Psoas muscle (tissue), 8 donors: ENCODE results near the gene RFX3. TPM values are rescaled to one million over a fixed set of nuclear protein-coding genes. Genes with fewer than 3 reads are reported as not detected.

Source experiments
- ATAC-seq, 4 donors: fragments of 200-7000 bp; cut with Tn5 transposase; one replicate each; pipeline ENCODE4 v1.9.1; 2020; ENCODE audit warnings: moderate library complexity in 3 of 4, mild to moderate bottlenecking in 2 of 4
- DNase-seq, 2 donors: peaks; one replicate each; pipeline ENCODE4 v3.0.0-alpha.2; 2020
- H3K27ac ChIP-seq: fragments of 200-600 bp; one replicate; pipeline ENCODE4 v1.8.0; 2022
- H3K27me3 ChIP-seq, 3 donors: fragments of 200-600 bp in 1 of 3; one replicate each; pipeline versions ENCODE4 v1.6.1 to v1.8.0; 2013 to 2022; ENCODE audit warnings: low read length in 2 of 3, mild to moderate bottlenecking in 2 of 3, moderate library complexity in 1 of 3; ENCODE audit not compliant: insufficient read depth in 3 of 3
- H3K36me3 ChIP-seq, 2 donors: fragments of 200-600 bp in 1 of 2; one replicate each; pipeline versions ENCODE4 v1.6.1 to v1.8.0; 2013 to 2022; ENCODE audit warnings: low read depth in 1 of 2, mild to moderate bottlenecking in 1 of 2, moderate library complexity in 1 of 2; ENCODE audit not compliant: insufficient read depth in 1 of 2
- H3K4me1 ChIP-seq: fragments of 200-600 bp; one replicate; pipeline ENCODE4 v1.8.0; 2022
- H3K4me3 ChIP-seq: fragments of 200-600 bp; one replicate; pipeline ENCODE4 v1.8.0; 2022; ENCODE audit warnings: mild to moderate bottlenecking
- H3K9me3 ChIP-seq: fragments of 200-600 bp; one replicate; pipeline ENCODE4 v1.8.0; 2022
- WGBS, 3 donors: extraction: QIAGEN DNeasy Blood & Tissue Kit; methylation state at CpG; one replicate each; pipeline versions ENCODE4 v1.1.6 to v1.1.7; 2013; 5-methylcytosine and 5-hydroxymethylcytosine counted together
- intact Hi-C, 2 donors: fragments of 100-400 bp; cut with DNase I; formaldehyde crosslinking; loops; one replicate each; pipeline versions ENCODE4 v1.11.0 to v1.14.2; 2022
- polyA plus RNA-seq, 3 donors: library from polyadenylated mRNA; stranded (reverse); fragments of 200-250 nt; gene quantifications; one replicate each; pipeline ENCODE4 v1.2.3, GENCODE V29; 2013
- total RNA-seq, 4 donors: library from RNA; stranded (reverse); fragmentation: NEBNext Ultra II Directional in 2 of 4; extraction: Animal tissue kit (Norgen Biotek cat#: 25700) in 2 of 4; gene quantifications; one replicate each; pipeline versions ENCODE4 v1.2.1 to v1.2.4, GENCODE V29; 2021 to 2023
- TF ChIP-seq, protein P1 (sequence below): fragments of 200-600 bp; IDR thresholded peaks from one replicate; pipeline ENCODE4 v1.8.0; 2022; ENCODE audit warnings: antibody characterized with exemption
- donor health status: healthy with polysubstance abuse.
- donor health status: DM: no; HTN: no; CAD: no; lungs with moderate emphysema.
- donor health status: Bipolar disorder and iron deficiency.
- donor health status: healthy.
- donor health status: DM: yes; HTN: yes; CAD: no.
- donor health status: DM: no; HTN: no; CAD: no.
- donor health status: DM: no; HTN: no; CAD: no.
- donor health status: DM: yes; HTN: yes; CAD: no.

RFX3 gene
- total and polyA plus RNA-seq, 7 donors = 0.38 to 5.7 (median 2.8) TPM

DNA sequence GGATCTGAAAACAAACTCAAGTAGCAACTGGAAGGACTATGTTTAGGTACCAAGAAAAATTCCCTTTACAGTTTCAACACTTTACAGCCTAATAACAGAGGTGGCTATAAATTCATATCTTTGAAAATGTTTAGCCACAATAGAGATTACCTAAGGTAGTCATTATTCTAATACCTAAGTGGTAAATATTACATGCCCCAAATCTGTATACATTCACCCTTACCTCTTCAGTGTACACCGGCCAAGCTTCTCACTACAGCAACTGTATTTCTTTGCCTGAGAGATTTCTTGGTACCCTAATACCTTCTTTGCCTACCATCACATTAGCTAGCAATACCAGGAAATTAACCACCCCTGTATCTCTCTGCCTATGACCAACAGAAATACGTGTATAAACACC, 154.0 kb downstream of the RFX3 start:
- Histone ChIP-seq H3K27ac (no peak overlapping the region), H3K4me1 (peaks cover 6% of the 10 kb centered on the region), H3K4me3 (no peak overlapping the region), H3K9me3 (no peaks in the 10 kb centered on the region), H3K27me3 (no peaks in the 10 kb centered on the region), H3K36me3 (no peaks in the 10 kb centered on the region)
- DNase-seq = no peak
- intact Hi-C loops = no loop called here
- ATAC-seq = no peak
- 87 to 93% (median 89%) methylated on average over 2 of the region's 2 CpGs for WGBS, 3 donors
- TF ChIP-seq, protein P1, sequence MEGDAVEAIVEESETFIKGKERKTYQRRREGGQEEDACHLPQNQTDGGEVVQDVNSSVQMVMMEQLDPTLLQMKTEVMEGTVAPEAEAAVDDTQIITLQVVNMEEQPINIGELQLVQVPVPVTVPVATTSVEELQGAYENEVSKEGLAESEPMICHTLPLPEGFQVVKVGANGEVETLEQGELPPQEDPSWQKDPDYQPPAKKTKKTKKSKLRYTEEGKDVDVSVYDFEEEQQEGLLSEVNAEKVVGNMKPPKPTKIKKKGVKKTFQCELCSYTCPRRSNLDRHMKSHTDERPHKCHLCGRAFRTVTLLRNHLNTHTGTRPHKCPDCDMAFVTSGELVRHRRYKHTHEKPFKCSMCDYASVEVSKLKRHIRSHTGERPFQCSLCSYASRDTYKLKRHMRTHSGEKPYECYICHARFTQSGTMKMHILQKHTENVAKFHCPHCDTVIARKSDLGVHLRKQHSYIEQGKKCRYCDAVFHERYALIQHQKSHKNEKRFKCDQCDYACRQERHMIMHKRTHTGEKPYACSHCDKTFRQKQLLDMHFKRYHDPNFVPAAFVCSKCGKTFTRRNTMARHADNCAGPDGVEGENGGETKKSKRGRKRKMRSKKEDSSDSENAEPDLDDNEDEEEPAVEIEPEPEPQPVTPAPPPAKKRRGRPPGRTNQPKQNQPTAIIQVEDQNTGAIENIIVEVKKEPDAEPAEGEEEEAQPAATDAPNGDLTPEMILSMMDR = no peak

DNA sequence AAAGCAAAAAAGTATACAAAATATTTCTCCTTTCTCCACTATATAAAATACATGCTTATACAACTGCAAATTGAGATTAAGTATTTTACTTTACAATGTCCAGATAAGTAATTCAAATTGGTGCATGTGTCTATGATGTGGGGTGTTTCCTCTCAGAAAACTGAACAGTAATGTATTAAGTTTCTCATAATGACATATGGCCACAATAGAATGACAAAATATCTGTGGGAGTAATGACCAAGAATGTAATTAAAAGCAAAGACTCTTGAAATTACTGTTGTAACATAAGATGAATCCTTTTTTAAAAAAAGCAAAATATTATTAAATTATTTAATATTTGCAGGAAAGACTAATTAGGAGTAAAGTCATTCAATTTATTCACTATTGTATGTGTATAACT, 155.1 kb downstream of the RFX3 start:
- no peak overlapping the region for H3K27ac ChIP-seq
- DNase-seq (no peak), ATAC-seq (no peak)
- no peaks in the 10 kb centered on the region for H3K36me3 ChIP-seq
- H3K9me3 ChIP-seq = no peaks in the 10 kb centered on the region
- H3K4me1 ChIP-seq = peaks cover 6% of the 10 kb centered on the region
- TF ChIP-seq, protein P1 = no peak
- intact Hi-C loops = no loop called here
- no peaks in the 10 kb centered on the region for H3K27me3 ChIP-seq
- H3K4me3 ChIP-seq = no peak overlapping the region

DNA sequence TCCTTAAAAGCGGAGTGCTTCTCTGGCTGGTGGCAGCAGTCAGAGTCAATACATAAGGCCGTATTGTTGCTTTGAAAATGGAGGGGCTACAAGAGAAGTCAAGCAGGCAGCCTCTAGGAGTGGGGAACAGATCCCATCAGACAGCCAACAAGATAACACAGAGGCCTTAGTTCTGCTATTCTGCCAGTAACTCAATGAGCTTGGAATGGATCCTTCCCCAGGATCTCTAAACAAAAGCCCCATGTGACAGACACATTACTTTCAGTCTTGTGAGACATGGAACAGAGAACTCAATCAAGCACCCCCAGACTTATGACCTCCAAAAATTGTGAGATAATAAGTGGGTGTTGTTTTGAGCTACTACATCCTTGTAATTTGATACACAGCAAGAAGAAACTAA, 158.6 kb downstream of the RFX3 start:
- no peaks in the 10 kb centered on the region for H3K27me3 ChIP-seq
- no peaks in the 10 kb centered on the region for H3K36me3 ChIP-seq
- peaks cover 14% of the 10 kb centered on the region for H3K4me1 ChIP-seq
- ATAC-seq (no peak), DNase-seq (no peak)
- no peak overlapping the region for H3K27ac ChIP-seq
- no peaks in the 10 kb centered on the region for H3K9me3 ChIP-seq
- WGBS, 3 donors = 95 to 96% (median 95%) methylated on average over 2 of the region's 2 CpGs
- no peak overlapping the region for H3K4me3 ChIP-seq
- TF ChIP-seq, protein P1 = no peak
- intact Hi-C loops = no loop called here

DNA sequence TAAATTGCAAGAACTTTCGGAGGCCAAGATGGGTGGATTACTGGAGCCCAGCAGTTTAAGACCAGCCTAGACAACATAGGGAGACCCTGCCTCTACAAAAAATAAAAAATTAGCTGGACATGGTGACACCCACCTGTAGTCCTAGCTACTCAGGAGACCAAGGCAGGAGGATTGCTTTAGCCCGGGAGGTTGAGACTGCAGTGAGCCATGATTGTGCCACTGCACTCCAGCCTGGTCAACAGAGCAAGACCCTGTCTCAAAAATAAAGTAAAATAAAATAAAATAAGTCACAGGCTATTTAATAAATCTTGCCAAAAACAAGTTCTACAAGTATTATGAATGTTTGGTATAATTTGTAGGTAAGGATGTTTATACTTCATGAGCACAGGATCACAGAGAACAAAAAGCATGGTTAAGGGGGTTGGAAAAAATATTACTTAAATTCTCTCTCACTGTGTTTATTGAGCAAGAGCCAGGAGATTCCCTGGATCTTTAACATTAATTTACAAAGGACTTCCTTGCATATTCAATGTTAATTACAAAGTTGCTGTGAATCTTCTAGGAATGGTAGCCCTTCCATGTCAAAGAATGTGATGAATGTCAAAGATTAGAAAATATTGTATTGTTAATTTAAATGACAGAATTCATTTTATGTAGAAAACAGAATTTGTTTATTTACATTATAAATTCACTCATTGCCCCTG, 164.0 kb downstream of the RFX3 start:
- DNase-seq (no peak), ATAC-seq (no peak)
- Histone ChIP-seq H3K27me3 (no peaks in the 10 kb centered on the region), H3K36me3 (no peaks in the 10 kb centered on the region), H3K4me1 (peaks cover 15% of the 10 kb centered on the region), H3K4me3 (no peak overlapping the region), H3K9me3 (no peaks in the 10 kb centered on the region), H3K27ac (no peak overlapping the region)
- TF ChIP-seq, protein P1 = no peak
- intact Hi-C loops = no loop called here
- whole genome bisulfite sequencing, 3 donors = 94 to 98% (median 96%) methylated on average over 2 of the region's 2 CpGs

DNA sequence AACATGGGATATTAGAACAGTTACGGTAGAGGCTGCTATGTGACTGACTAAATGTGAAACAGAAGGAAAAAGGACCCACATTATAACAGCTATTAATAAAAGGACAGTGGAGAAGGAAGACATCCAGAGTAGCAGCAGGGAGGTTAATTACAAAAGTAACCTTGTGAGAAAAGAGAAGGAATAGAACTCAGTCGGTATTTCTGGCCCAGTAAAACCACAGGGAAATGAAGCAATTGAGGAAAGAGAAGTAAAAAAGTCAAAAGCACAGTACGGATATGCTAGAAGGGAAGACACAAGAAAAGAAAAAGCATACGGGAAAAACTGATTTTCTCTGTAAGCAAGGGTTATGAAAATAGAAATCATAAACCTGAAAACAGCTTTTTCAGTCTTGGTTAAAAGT, 164.7 kb downstream of the RFX3 start:
- TF ChIP-seq, protein P1 = no peak
- Histone ChIP-seq H3K4me3 (no peak overlapping the region), H3K27ac (no peak overlapping the region), H3K4me1 (peaks cover 15% of the 10 kb centered on the region), H3K27me3 (no peaks in the 10 kb centered on the region), H3K36me3 (no peaks in the 10 kb centered on the region), H3K9me3 (no peaks in the 10 kb centered on the region)
- no peak for DNase-seq
- WGBS, 3 donors = 83 to 89% (median 88%) methylated on average over 4 of the region's 4 CpGs
- ATAC-seq = no peak
- intact Hi-C loops = no loop called here
